GM19025 (cell line): ENCODE measurements around the gene UTP3.
"Not testable (repeated sequence)": the region's sequence is repeated elsewhere in the genome, so short reads cannot be mapped to it uniquely, and the experiment has no call there.

Experiments
- ATAC-seq: cut with Tn5 transposase; IDR thresholded peaks from one replicate; pipeline ENCODE4 v1.9.1; 2021; ENCODE audit warnings: mild to moderate bottlenecking, low read depth, moderate library complexity; ENCODE audit not compliant: unreplicated experiment

The UTP3 gene

DNA sequence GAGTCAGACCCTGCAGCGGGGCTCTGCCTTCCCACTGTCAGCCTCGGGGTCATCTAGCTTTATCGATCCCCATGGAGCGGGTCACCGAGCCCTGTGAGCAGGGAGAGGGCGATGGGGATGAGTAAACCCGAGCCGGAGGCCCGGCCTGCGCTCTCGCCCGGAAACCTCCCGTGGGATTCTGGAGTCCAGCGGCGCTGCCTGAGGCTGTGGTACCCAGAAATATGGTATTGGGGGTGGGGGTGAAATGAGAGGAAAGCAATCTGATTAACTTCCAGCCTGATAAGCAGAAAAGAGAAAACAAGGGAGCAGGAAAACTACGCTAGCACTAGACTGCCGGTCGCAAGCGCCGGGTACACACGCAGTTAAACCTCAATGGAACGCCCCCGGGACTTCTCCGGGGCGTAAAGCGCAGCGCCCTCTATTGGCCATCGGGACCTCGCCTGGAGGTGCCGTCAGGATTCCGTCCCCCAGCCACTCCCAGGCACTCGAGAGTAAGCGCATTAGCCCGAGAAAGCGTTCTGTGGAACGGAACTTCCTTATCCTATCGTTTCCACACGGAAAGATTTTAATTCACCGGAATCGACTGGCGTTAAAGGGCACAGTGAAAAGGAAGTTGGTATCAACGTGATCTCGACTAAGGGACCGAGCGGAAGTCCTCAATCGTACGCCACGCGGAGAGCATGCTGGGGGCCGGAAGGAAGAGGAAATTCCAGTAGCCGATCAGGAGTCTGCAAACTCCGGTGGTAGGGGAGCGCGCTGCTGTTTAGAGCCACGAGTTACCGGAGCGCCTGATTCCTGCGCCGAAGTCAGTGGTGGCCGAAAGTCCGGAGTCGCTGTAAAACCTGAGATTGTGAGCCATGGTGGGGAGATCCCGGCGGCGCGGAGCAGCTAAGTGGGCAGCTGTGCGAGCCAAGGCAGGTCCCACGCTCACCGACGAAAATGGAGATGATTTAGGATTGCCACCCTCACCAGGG, at the start of gene UTP3:
Gene UTP3 (plus strand): TSS at position 712 of the 974 bp plus-strand sequence. CDS start 146 bp downstream, at position 858.
- ATAC-seq, result peak; percentile 91

DNA sequence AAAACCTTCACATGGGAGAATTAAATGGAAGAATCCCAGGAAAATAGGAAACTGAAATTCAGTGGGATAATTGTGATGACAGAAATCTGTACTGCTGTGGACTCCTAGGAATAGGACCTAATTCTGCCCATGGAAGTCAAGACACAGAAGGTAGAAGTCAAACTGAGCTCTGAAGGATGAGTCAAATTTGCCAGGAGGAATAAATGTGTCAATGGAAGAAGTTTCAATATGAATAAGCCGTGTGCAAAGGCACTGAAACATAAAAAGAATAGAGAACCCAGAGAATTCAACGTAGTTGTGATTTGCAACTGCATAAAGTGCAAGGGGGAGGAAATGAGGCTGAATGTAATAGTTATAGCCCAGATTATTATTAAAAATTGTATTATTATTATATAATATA, 48.1 kb upstream of the UTP3 start:
- ATAC-seq, result no peak

DNA sequence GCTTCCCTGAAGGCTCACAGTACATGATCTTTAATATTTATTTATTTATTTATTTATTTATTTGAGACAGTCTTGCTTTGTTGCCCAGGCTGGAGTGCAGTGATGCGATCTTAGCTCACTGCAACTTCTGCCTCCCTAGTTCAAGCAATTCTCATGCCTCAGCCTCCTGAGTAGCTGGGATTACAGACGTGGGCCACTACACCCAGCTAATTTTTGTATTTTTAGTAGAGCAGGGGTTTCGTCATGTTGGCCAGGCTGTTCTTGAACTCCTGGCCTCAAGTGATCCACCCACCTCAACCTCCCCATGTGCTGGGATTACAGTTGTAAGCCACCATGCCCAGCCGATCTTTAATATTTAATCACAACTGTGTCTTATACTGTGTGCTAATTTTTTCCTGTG, 37.6 kb upstream of the UTP3 start:
- not testable (repeated sequence) for ATAC-seq

GRCh38 chr4:70651864-70652506, 36.3 kb upstream of the UTP3 start:
- ATAC-seq, result no peak

DNA sequence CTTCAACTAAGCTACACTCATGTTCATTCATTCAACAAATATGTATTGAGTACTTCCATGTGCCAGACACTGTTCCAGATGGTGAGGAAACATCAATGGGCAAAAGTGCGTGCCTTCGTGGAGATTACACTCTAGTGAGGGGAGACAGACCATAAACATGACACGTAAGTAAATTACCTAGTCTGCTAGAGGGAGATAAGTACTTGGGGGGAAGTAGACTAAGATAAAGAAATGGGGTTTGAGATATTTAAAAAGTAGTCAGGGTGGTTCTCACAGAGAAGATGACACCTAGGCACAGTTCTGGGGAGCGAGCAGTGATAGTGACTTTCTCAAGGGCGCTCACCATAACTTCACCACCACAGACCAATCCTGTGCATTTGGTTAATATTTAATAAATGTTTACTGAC, 33.7 kb upstream of the UTP3 start:
- no peak for ATAC-seq

- no peak for ATAC-seq
These were observed 31.0 kb upstream of the UTP3 start for GRCh38 chr4:70657326-70657725.

GRCh38 chr4:70658418-70658817, 29.9 kb upstream of the UTP3 start:
- no peak for ATAC-seq

GRCh38 chr4:70660106-70660505, 28.2 kb upstream of the UTP3 start:
- ATAC-seq, result no peak

- ATAC-seq, result peak; percentile 57
These were observed 26.9 kb upstream of the UTP3 start for GRCh38 chr4:70661309-70661922.

GRCh38 chr4:70666369-70666768, 22.0 kb upstream of the UTP3 start, which contains the start of gene JCHAIN:
Gene JCHAIN, minus strand, starts transcription at chr4:70666508. Its CDS starts 18 bp downstream, at chr4:70666490.
- no peak for ATAC-seq

DNA sequence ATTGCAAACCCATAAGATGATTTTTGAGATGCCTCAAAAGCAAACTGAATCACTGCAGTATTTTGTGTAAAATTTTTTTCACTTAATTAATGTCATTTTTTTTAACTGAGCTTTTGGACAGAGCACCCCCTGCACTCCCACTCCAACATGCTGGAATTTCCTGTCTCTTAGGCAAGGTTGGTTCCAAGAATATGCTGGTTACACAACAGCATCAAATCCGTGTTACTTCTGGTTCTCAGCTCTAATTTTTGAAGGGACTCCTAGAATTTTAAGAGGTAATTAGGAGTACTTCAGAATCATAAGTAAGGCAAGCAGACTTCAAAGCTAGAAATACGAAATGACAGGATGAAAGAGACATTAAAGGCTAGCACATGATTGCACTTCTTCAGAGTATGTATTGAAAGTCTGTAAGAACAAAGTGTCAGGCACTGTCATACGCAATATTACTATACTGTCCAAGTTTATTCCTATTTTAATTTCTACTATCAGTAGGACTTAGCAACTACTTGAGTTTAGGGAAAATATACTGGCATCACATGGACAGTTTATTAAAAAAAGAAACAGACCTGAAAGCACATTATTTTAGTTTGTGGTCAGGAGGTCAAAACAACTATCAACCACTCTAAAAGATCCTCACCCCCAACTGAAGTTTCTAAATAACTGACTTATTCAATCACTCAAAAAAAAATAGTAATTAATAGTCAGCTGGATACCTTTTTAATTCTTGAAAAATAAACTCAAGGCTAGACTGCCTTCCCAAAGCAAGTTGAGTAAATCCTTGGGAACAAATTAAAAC, 20.4 kb upstream of the UTP3 start:
- ATAC-seq, result no peak

DNA sequence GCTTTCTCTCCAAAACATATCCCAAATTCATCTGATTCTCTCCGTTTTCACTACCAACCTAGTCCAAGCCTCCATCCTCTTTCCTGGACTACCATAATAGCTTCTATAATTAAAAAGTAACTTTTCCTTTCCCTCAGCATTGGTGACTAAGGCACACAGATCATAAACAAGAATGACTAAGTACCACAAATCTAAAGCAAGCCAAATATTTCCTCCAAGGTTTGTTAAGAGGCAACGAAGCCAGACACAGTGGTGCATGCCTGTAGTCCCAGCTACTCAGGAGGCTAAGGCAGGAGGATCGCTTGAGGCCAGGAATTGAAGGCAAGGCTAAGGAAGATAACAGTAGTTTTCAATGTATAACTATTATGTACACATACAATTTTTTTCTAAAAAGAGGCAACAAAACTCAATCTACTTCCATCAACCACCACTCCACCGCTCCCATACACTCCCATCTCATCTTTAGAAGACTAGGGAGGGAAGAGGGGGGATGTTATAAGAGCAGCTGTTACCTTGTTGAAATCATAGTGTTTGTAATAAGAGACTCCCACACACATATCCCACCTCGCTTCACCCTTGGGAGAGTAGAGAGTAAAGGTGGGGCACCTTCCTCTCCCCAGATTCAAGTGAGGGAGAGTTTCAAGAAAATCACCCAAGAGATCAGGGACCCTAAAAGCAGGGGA, 17.9 kb upstream of the UTP3 start:
- ATAC-seq, result no peak

DNA sequence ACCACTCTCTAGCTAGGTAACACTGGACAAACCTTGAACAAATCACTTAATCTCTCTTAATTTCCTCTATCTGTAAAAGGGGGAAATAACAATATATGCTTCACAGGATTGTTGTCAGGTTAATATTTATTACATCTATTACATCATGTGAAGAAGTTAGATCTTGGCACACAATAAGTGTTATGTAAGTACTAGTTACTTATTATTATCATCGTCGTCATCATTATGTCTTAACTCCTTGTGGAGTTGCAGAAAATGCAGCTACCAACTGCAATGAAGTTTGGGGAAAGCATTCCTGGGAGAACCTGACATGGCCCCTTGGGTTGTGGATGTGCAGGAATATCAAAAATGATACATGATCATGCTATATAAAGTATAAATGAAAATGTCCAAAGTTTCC, 17.2 kb upstream of the UTP3 start:
- ATAC-seq, result no peak

DNA sequence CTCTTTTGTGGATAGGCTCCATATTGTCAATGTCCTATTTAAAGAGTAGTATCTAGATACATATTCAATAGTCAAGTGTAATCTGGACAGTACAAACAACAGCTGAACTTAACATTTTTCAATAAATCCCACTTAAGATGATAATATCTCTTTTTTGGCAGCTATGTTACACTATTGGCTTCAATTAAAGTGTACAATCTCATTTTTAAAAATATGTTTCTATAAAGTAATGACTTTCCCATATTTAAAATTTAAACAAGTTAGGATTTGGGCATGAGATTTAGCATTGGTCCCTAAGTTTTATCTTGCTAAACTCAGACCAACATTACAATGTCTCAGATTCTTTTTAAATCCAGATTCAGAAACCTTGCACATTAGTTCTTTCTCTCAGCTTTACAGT, 14.1 kb upstream of the UTP3 start:
- ATAC-seq, result no peak

GRCh38 chr4:70674731-70675130, 13.6 kb upstream of the UTP3 start:
- no peak for ATAC-seq

- no peak for ATAC-seq
These were observed 11.7 kb upstream of the UTP3 start for GRCh38 chr4:70676554-70677090.

- peak; percentile 68 for ATAC-seq
These were observed 9.8 kb upstream of the UTP3 start for GRCh38 chr4:70678383-70678999.

GRCh38 chr4:70680934-70681333, 7.4 kb upstream of the UTP3 start:
- ATAC-seq, result no peak

DNA sequence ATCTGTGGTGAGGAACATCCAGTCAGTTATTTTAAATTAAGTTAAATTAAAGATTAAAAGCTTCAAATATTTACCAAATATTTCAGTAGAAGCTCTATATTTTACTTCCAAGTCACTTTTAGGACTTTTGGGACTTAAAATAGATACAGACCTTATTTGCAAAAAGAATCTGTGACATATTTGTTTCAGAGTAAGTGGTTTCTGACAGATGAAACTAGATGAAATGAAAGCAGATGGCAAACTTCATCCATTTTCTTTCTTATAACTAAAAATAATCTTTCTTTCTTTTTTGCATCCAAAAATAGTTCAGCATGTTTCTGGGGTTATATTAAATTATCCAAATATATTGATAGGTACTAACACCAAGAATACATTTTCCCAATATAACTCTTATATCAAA, 6.6 kb upstream of the UTP3 start:
- ATAC-seq, result peak; percentile 37
